ENCODE measurements around the gene HSP90AA1. TPM values are rescaled to one million over a fixed set of nuclear protein-coding genes. Genes with fewer than 3 reads are reported as not detected.
"Not testable (repeated sequence)": the region's sequence is repeated elsewhere in the genome, so short reads cannot be mapped to it uniquely, and the experiment has no call there.

Gene HSP90AA1
- total RNA-seq, 2 experiments from 2014 or later, result 294 to 704 TPM

DNA sequence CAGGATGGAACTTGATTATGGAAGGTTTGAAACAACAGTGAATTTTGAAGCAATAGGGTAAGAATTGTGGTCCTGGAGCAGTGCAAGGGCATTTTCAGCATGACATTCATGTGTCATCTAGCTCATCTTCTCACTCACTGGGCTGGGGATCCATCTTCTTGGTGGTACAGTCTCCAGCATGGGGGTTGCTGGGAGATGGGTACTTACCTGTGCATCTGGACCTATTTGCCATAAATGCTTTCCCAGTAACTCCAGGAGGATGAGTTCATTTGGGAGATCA is 7.2 kb downstream of the HSP90AA1 start:
- Histone ChIP-seq H3K4me2 (ENCODE audit: low read length) (no peak overlapping the region), H3K36me3 (ENCODE audit: insufficient read depth, low read length) (peaks cover 88% of the 10 kb centered on the region), H3K9me3 (ENCODE audit: low read length) (no peaks in the 10 kb centered on the region), H4K20me1 (ENCODE audit: insufficient read depth, low read length) (peaks cover 21% of the 10 kb centered on the region; the same call in 1 of the 2 replicates), H3K9me2 (ENCODE audit: insufficient read depth, low read length) (no peaks in the 10 kb centered on the region), H3K4me1 (ENCODE audit: insufficient read depth, low read length, poor library complexity, severe bottlenecking) (peaks cover 32% of the 10 kb centered on the region), H3K27ac (ENCODE audit: low read depth, low read length, poor library complexity, severe bottlenecking) (no peak overlapping the region), H3K4me3 (ENCODE audit: low read depth, low read length, poor library complexity, severe bottlenecking) (no peak overlapping the region), H2AFZ (ENCODE audit: low read length) (no peak overlapping the region), H3K79me2 (ENCODE audit: insufficient read depth, low read depth, low read length) (peaks cover 38% of the 10 kb centered on the region)
- POLR2A ChIA-PET, result no interaction called here
- intact Hi-C loops (cut with micrococcal nuclease; ENCODE audit: unreplicated experiment), result no loop called here
- CTCF ChIA-PET (ENCODE audit: unreplicated experiment), result no interaction called here
- TF ChIP-seq, protein P1, sequence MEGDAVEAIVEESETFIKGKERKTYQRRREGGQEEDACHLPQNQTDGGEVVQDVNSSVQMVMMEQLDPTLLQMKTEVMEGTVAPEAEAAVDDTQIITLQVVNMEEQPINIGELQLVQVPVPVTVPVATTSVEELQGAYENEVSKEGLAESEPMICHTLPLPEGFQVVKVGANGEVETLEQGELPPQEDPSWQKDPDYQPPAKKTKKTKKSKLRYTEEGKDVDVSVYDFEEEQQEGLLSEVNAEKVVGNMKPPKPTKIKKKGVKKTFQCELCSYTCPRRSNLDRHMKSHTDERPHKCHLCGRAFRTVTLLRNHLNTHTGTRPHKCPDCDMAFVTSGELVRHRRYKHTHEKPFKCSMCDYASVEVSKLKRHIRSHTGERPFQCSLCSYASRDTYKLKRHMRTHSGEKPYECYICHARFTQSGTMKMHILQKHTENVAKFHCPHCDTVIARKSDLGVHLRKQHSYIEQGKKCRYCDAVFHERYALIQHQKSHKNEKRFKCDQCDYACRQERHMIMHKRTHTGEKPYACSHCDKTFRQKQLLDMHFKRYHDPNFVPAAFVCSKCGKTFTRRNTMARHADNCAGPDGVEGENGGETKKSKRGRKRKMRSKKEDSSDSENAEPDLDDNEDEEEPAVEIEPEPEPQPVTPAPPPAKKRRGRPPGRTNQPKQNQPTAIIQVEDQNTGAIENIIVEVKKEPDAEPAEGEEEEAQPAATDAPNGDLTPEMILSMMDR (conservative IDR thresholded peaks at IDR 0.05; ENCODE audit: low read length), result no peak
- no peak for TF ChIP-seq EZH2phosphoT487 (IDR thresholded peaks at IDR 0.05; ENCODE audit: borderline replicate concordance, low read depth, low read length)
- DNase-seq (ENCODE audit: low spot score), result no peak
- no TSS peak for BruUV-seq (replicated peaks)

DNA sequence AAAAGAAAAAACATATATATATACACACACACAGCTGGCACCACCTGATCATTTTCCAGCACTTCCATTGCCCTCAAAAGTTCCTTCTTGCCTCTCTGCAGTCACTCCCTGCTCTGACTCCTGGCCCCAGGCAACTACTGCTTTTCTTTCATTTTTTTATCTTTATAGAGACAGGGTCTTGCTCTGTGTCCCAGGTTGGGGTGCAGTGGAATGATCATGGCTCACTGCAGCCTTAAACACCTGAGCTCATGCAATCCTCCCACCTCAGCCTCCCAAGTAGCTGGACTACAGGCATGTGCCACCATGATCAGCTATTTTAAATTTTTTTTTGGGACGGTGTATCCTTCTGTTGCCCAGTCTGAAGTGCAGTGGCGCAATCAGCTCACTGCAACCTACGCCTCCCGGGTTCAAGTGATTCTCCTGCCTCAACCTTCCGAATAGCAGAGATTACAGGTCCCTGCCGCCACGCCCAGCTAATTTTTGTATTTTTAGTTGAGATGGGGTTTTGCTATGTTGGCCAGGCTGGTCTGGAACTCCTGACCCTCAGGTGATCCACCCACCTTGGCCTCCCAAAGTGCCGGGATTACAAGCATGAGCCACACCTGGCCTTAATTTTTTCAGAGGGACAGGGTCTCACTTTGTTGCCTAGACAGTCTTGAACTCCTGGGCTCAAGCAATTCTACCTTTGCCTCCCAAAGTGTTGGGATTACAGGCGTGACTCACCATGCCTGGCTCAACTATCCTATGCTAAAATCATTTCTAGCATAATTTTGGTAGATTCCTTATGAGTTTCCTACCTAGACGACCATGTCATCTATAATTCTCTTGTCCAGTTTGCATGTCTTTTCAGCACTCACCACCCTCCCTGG is 7.8 kb downstream of the HSP90AA1 start:
- peaks cover 88% of the 10 kb centered on the region for H3K36me3 ChIP-seq (ENCODE audit: insufficient read depth, low read length)
- H4K20me1 ChIP-seq (ENCODE audit: insufficient read depth, low read length), result peaks cover 15% of the 10 kb centered on the region; the same call in 1 of the 2 replicates
- H3K4me2 ChIP-seq (ENCODE audit: low read length), result no peak overlapping the region
- H3K4me3 ChIP-seq (ENCODE audit: low read depth, low read length, poor library complexity, severe bottlenecking), result no peak overlapping the region
- peaks cover 26% of the 10 kb centered on the region for H3K4me1 ChIP-seq (ENCODE audit: insufficient read depth, low read length, poor library complexity, severe bottlenecking)
- ChIA-PET POLR2A (interaction anchor here (0.6 to 0.8 kb wide), 2 partner anchors 24 to 112 kb away, joined by 3 to 4 read pairs; no protein-coding TSS in a partner anchor), CTCF (ENCODE audit: unreplicated experiment) (no interaction called here)
- no TSS peak for BruUV-seq (replicated peaks)
- H3K9me2 ChIP-seq (ENCODE audit: insufficient read depth, low read length), result no peaks in the 10 kb centered on the region
- TF ChIP-seq, protein P1 (conservative IDR thresholded peaks at IDR 0.05; ENCODE audit: low read length), result no peak
- TF ChIP-seq EZH2phosphoT487 (IDR thresholded peaks at IDR 0.05; ENCODE audit: borderline replicate concordance, low read depth, low read length), result no peak
- no peak for DNase-seq (ENCODE audit: low spot score)
- H3K9me3 ChIP-seq (ENCODE audit: low read length), result no peaks in the 10 kb centered on the region
- no peak overlapping the region for H3K27ac ChIP-seq (ENCODE audit: low read depth, low read length, poor library complexity, severe bottlenecking)
- H2AFZ ChIP-seq (ENCODE audit: low read length), result no peak overlapping the region
- intact Hi-C loops (cut with micrococcal nuclease; ENCODE audit: unreplicated experiment), result no loop called here
- H3K79me2 ChIP-seq (ENCODE audit: insufficient read depth, low read depth, low read length), result peaks cover 32% of the 10 kb centered on the region

DNA sequence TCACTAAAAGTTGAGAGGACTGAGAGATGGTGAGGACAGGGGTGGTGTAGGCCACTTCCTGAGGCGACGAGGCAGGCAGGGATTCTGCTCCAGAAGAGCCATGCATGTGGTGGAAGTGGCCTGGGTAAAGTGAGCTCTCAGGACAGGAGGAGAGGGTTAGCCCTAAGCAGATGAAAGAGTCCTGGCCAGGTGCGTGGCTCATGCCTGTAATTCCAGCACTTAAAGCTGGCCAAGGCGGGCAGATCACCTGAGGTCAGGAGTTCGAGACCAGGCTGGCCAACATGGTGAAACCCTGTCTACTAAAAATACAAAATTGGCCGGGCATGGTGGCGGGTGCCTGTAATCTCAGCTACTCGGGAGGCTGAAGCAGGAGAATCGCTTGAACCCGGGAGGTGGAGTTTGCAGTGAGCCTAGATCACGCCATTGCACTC is 8.5 kb downstream of the HSP90AA1 start:
- H4K20me1 ChIP-seq (ENCODE audit: insufficient read depth, low read length); H3K27ac ChIP-seq (ENCODE audit: low read depth, low read length, poor library complexity, severe bottlenecking); H2AFZ ChIP-seq (ENCODE audit: low read length); intact Hi-C loops (cut with micrococcal nuclease; ENCODE audit: unreplicated experiment); DNase-seq (ENCODE audit: low spot score); H3K9me2 ChIP-seq (ENCODE audit: insufficient read depth, low read length); H3K4me2 ChIP-seq (ENCODE audit: low read length); BruUV-seq (replicated peaks); H3K4me3 ChIP-seq (ENCODE audit: low read depth, low read length, poor library complexity, severe bottlenecking); H3K9me3 ChIP-seq (ENCODE audit: low read length); CTCF ChIA-PET (ENCODE audit: unreplicated experiment): not testable (repeated sequence)
- peaks cover 83% of the 10 kb centered on the region for H3K36me3 ChIP-seq (ENCODE audit: insufficient read depth, low read length)
- H3K4me1 ChIP-seq (ENCODE audit: insufficient read depth, low read length, poor library complexity, severe bottlenecking), result peaks cover 19% of the 10 kb centered on the region
- POLR2A ChIA-PET, result interaction anchor here (0.6 to 0.8 kb wide), 2 partner anchors 25 to 112 kb away, joined by 3 to 4 read pairs; no protein-coding TSS in a partner anchor
- peaks cover 26% of the 10 kb centered on the region for H3K79me2 ChIP-seq (ENCODE audit: insufficient read depth, low read depth, low read length)
